Activated CD4-positive, CD25-positive, alpha-beta regulatory T cell treated with anti-CD3 and anti-CD28 coated beads, Interleukin-2, amount 50 U/mL, for 16 hours (primary cell): ENCODE data around the gene ETFA.

Experiments
- DNase-seq: peaks from one replicate; pipeline ENCODE4 v3.0.0-alpha.2; 2020; ENCODE audit warnings: low read depth, low spot score

ETFA gene

GRCh38 chr15:76311100-76311953 lies at the start of gene ETFA:
ETFA (minus strand) TSS chr15:76311469; CDS start chr15:76311388, 81 bp downstream.
- DNase-seq = peak; percentile 72

- no peak for DNase-seq
These were observed 49.1 kb upstream of the ETFA start for GRCh38 chr15:76360416-76360815.

GRCh38 chr15:76359152-76359551 lies 47.9 kb upstream of the ETFA start:
- no peak for DNase-seq

- DNase-seq = no peak
These were observed 47.2 kb upstream of the ETFA start for GRCh38 chr15:76358453-76358852.

GRCh38 chr15:76354823-76355440 lies 43.7 kb upstream of the ETFA start:
- DNase-seq = no peak

- DNase-seq = no peak
These were observed 42.6 kb upstream of the ETFA start for GRCh38 chr15:76353903-76354302.

- no peak for DNase-seq
These were observed 41.8 kb upstream of the ETFA start for GRCh38 chr15:76353023-76353577.

GRCh38 chr15:76349301-76350070 lies 38.2 kb upstream of the ETFA start:
- no peak for DNase-seq

GRCh38 chr15:76347482-76348055 lies 36.3 kb upstream of the ETFA start:
- DNase-seq = no peak

GRCh38 chr15:76346669-76347481 lies 35.6 kb upstream of the ETFA start:
- DNase-seq = no peak

GRCh38 chr15:76345880-76346668 lies 34.8 kb upstream of the ETFA start:
- DNase-seq = no peak

GRCh38 chr15:76345583-76345879 lies 34.3 kb upstream of the ETFA start:
- DNase-seq = no peak

- no peak for DNase-seq
These were observed 33.8 kb upstream of the ETFA start for GRCh38 chr15:76344893-76345582.

GRCh38 chr15:76343313-76343996 lies 32.2 kb upstream of the ETFA start:
- no peak for DNase-seq

- no peak for DNase-seq
These were observed 31.3 kb upstream of the ETFA start for GRCh38 chr15:76342382-76343201.

- no peak for DNase-seq
These were observed 30.8 kb upstream of the ETFA start for GRCh38 chr15:76342058-76342381.

- no peak for DNase-seq
These were observed 30.2 kb upstream of the ETFA start for GRCh38 chr15:76341366-76342057.
